Neural cell (in vitro differentiated cells): ENCODE data around the gene STK17B. TPM values are rescaled to one million over a fixed set of nuclear protein-coding genes. Genes with fewer than 3 reads are reported as not detected.

Source experiments
- H2AFZ ChIP-seq: fragments of 200-600, 300-800 bp; sonication (generic), shearing (Covaris generic); 2 replicates; pipeline ENCODE4 v1.6.0; 2014; ENCODE audit warnings: low read depth, mild to moderate bottlenecking, antibody characterized with exemption, low read length, moderate library complexity
- H3F3A ChIP-seq: fragments of 200-600 bp; shearing (Covaris generic); 2 replicates; pipeline ENCODE4 v1.6.1; 2016; ENCODE audit warnings: mild to moderate bottlenecking, moderate library complexity, mixed read lengths, antibody characterized with exemption, low read length; ENCODE audit not compliant: insufficient read depth, poor library complexity, severe bottlenecking
- H3K27ac ChIP-seq: fragments of 200-600, 300-800 bp; sonication (generic), shearing (Covaris generic); 2 replicates; pipeline ENCODE4 v1.5.1; 2014; ENCODE audit warnings: mild to moderate bottlenecking, low read length, moderate library complexity
- H3K27me3 ChIP-seq: fragments of 300-800, 200-600 bp; sonication (generic), shearing (Covaris generic); 2 replicates; pipeline ENCODE4 v1.6.0; 2014; ENCODE audit warnings: mild to moderate bottlenecking, low read depth, low read length, moderate library complexity; ENCODE audit not compliant: insufficient read depth
- H3K36me3 ChIP-seq: fragments of 300-800, 200-600 bp; sonication (generic), shearing (Covaris generic); 2 replicates; pipeline ENCODE4 v1.5.1; 2014; ENCODE audit warnings: mild to moderate bottlenecking, antibody characterized with exemption, low read length, moderate library complexity; ENCODE audit not compliant: insufficient read depth
- H3K4me2 ChIP-seq: fragments of 300-800, 200-600 bp; sonication (generic), shearing (Covaris generic); 2 replicates; pipeline ENCODE4 v1.6.0; 2014; ENCODE audit warnings: mild to moderate bottlenecking, low read length
- H3K4me3 ChIP-seq: fragments of 300-800, 200-600 bp; sonication (generic), shearing (Covaris generic); 2 replicates; pipeline ENCODE4 v1.5.1; 2014; ENCODE audit warnings: mild to moderate bottlenecking, low read length, moderate library complexity
- H3K79me2 ChIP-seq: fragments of 200-600 bp; shearing (Covaris generic); replicated peaks from 2 replicates; pipeline ENCODE4 v1.6.0; 2014; ENCODE audit warnings: mild to moderate bottlenecking, low read length, moderate library complexity; ENCODE audit not compliant: insufficient read depth
- H3K9ac ChIP-seq: fragments of 300-800, 200-600 bp; sonication (generic), shearing (Covaris generic); 2 replicates; pipeline ENCODE4 v1.6.1; 2016; ENCODE audit warnings: mild to moderate bottlenecking, low read length, mixed read lengths
- H3K9me2 ChIP-seq: fragments of 200-600 bp; shearing (Covaris generic); 2 replicates; pipeline ENCODE4 v1.6.1; 2016; ENCODE audit warnings: mild to moderate bottlenecking, low read length, mixed read lengths; ENCODE audit not compliant: insufficient read depth
- H3K9me3 ChIP-seq: fragments of 200-600, 300-800 bp; sonication (generic), shearing (Covaris generic); 2 replicates; pipeline ENCODE4 v1.6.1; 2016; ENCODE audit warnings: mild to moderate bottlenecking, mixed run types, low read length, moderate library complexity, mixed read lengths
- H4K20me1 ChIP-seq: fragments of 200-600 bp; shearing (Covaris generic); 2 replicates; pipeline ENCODE4 v1.6.1; 2016; ENCODE audit warnings: mild to moderate bottlenecking, mixed run types; ENCODE audit not compliant: insufficient read depth
- EP300 ChIP-seq: fragments of 450-650 bp; conservative IDR thresholded peaks from 2 replicates; pipeline ENCODE4 v1.6.1; 2014; ENCODE audit warnings: antibody characterized with exemption, mild to moderate bottlenecking, moderate library complexity; ENCODE audit not compliant: poor library complexity, severe bottlenecking
- EZH2 ChIP-seq: fragments of 200-600, 300-800 bp; shearing (Covaris generic), sonication (generic); IDR thresholded peaks from 2 replicates; pipeline ENCODE4 v1.6.1; 2014; ENCODE audit warnings: antibody characterized with exemption, low read length, borderline replicate concordance, mild to moderate bottlenecking; ENCODE audit not compliant: insufficient read depth, poor library complexity, severe bottlenecking
- MXI1 ChIP-seq: fragments of 450-650 bp; conservative IDR thresholded peaks from 2 replicates; pipeline ENCODE4 v1.6.1; 2014; ENCODE audit warnings: antibody characterized with exemption, mild to moderate bottlenecking; ENCODE audit not compliant: poor library complexity, severe bottlenecking
- POLR2AphosphoS5 ChIP-seq: IDR thresholded peaks from 2 replicates; pipeline ENCODE4 v1.6.1; 2012
- RAD21 ChIP-seq: fragments of 450-650 bp; conservative IDR thresholded peaks from 2 replicates; pipeline ENCODE4 v1.6.1; 2014; ENCODE audit warnings: antibody characterized with exemption, mild to moderate bottlenecking, moderate library complexity
- SMC3 ChIP-seq: fragments of 450-650 bp; conservative IDR thresholded peaks from 2 replicates; pipeline ENCODE4 v1.6.1; 2014; ENCODE audit warnings: antibody characterized with exemption, mild to moderate bottlenecking, moderate library complexity; ENCODE audit not compliant: poor library complexity
- TAF1 ChIP-seq: IDR thresholded peaks from 2 replicates; pipeline ENCODE4 v1.6.1; 2012; ENCODE audit warnings: low read depth
- polyA plus RNA-seq: library from polyadenylated mRNA; depleted of rRNA; stranded (reverse); fragments of >200 nt; gene quantifications from 2 replicates; pipeline ENCODE4 v1.2.3, GENCODE V29; 2014
- TF ChIP-seq, protein P1 (sequence below): fragments of 450-650 bp; IDR thresholded peaks from 2 replicates; pipeline ENCODE4 v1.5.1; 2014; ENCODE audit warnings: antibody characterized with exemption, mild to moderate bottlenecking, moderate library complexity; ENCODE audit not compliant: poor library complexity, severe bottlenecking
- TF ChIP-seq, protein P2 (sequence below): IDR thresholded peaks from 2 replicates; pipeline ENCODE4 v1.6.1; 2012; ENCODE audit warnings: borderline replicate concordance

Gene STK17B
- polyA plus RNA-seq, 1 donor from 2014 or later: 0.67 TPM

GRCh38 chr2:196097864-196098660 is 73.3 kb downstream of the STK17B start:
- H3K4me2 ChIP-seq: no peak overlapping the region
- H3K9me2 ChIP-seq: no peaks in the 10 kb centered on the region
- H3K79me2 ChIP-seq: no peaks in the 10 kb centered on the region
- no peaks in the 10 kb centered on the region for H3K9me3 ChIP-seq
- H3K36me3 ChIP-seq: no peaks in the 10 kb centered on the region
- TF ChIP-seq, protein P1, sequence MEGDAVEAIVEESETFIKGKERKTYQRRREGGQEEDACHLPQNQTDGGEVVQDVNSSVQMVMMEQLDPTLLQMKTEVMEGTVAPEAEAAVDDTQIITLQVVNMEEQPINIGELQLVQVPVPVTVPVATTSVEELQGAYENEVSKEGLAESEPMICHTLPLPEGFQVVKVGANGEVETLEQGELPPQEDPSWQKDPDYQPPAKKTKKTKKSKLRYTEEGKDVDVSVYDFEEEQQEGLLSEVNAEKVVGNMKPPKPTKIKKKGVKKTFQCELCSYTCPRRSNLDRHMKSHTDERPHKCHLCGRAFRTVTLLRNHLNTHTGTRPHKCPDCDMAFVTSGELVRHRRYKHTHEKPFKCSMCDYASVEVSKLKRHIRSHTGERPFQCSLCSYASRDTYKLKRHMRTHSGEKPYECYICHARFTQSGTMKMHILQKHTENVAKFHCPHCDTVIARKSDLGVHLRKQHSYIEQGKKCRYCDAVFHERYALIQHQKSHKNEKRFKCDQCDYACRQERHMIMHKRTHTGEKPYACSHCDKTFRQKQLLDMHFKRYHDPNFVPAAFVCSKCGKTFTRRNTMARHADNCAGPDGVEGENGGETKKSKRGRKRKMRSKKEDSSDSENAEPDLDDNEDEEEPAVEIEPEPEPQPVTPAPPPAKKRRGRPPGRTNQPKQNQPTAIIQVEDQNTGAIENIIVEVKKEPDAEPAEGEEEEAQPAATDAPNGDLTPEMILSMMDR: no peak
- TF ChIP-seq EP300 (no peak), EZH2 (no peak)
- no peak overlapping the region for H3K4me3 ChIP-seq
- no peak overlapping the region for H2AFZ ChIP-seq
- no peak overlapping the region for H3K27ac ChIP-seq
- no peaks in the 10 kb centered on the region for H3K27me3 ChIP-seq
- H4K20me1 ChIP-seq: no peaks in the 10 kb centered on the region
- no peak overlapping the region for H3K9ac ChIP-seq
- no peaks in the 10 kb centered on the region for H3F3A ChIP-seq

GRCh38 chr2:196096982-196097745 is 74.2 kb downstream of the STK17B start:
- Histone ChIP-seq H3K27ac (no peak overlapping the region), H2AFZ (no peak overlapping the region), H3F3A (no peaks in the 10 kb centered on the region), H3K36me3 (no peaks in the 10 kb centered on the region), H3K9me2 (no peaks in the 10 kb centered on the region), H3K9me3 (no peaks in the 10 kb centered on the region), H3K9ac (no peak overlapping the region), H3K4me2 (no peak overlapping the region), H3K79me2 (no peaks in the 10 kb centered on the region), H4K20me1 (no peaks in the 10 kb centered on the region), H3K27me3 (no peaks in the 10 kb centered on the region), H3K4me3 (no peak overlapping the region)
- TF ChIP-seq, protein P1: no peak
- TF ChIP-seq TAF1 (no peak), SMC3 (no peak), POLR2AphosphoS5 (no peak), EZH2 (no peak), EP300 (no peak), RAD21 (no peak), MXI1 (no peak)
- TF ChIP-seq, protein P2, sequence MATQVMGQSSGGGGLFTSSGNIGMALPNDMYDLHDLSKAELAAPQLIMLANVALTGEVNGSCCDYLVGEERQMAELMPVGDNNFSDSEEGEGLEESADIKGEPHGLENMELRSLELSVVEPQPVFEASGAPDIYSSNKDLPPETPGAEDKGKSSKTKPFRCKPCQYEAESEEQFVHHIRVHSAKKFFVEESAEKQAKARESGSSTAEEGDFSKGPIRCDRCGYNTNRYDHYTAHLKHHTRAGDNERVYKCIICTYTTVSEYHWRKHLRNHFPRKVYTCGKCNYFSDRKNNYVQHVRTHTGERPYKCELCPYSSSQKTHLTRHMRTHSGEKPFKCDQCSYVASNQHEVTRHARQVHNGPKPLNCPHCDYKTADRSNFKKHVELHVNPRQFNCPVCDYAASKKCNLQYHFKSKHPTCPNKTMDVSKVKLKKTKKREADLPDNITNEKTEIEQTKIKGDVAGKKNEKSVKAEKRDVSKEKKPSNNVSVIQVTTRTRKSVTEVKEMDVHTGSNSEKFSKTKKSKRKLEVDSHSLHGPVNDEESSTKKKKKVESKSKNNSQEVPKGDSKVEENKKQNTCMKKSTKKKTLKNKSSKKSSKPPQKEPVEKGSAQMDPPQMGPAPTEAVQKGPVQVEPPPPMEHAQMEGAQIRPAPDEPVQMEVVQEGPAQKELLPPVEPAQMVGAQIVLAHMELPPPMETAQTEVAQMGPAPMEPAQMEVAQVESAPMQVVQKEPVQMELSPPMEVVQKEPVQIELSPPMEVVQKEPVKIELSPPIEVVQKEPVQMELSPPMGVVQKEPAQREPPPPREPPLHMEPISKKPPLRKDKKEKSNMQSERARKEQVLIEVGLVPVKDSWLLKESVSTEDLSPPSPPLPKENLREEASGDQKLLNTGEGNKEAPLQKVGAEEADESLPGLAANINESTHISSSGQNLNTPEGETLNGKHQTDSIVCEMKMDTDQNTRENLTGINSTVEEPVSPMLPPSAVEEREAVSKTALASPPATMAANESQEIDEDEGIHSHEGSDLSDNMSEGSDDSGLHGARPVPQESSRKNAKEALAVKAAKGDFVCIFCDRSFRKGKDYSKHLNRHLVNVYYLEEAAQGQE: no peak
